Measurements from ENCODE around the gene PRRG1. TPM values are rescaled to one million over a fixed set of nuclear protein-coding genes. Genes with fewer than 3 reads are reported as not detected.

The PRRG1 gene
- polyA plus RNA-seq, 1 donor from 2014 or later, result 9.1 TPM

DNA sequence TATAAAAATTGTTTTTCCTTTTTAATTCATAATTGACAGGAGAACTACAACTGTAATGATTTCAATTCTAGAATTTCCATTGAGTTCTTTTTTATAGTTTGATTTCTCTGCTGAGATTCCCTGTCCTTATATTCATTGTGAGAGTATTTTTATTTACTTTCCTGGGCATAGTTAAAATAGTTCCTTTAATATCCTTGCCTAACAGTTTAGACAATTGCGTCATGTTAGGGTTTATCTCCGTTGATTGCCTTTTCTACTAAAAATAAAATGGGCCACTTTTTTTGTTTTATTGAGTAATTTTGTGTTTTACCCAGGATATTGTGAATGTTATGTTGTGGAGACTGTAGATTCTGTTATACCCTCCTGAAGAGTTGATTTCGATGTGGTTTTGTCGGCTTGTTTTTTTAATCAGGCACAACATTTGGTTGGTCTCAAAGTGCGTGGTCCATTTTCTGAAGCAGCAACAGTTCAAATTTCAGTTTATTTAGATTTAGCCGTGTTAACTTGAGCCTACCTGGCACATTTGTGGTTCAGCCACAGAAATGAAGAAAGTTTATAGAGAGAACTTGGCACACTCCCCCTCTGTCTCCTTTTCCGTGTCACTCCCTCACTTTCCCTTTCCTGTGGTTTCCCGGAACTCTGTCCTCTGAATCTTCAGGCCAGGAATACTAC is 16.0 kb upstream of the PRRG1 start:
- TF ChIP-seq EP300 (conservative IDR thresholded peaks at IDR 0.05; ENCODE audit: poor library complexity, severe bottlenecking), result no peak
- Histone ChIP-seq H3K79me2 (replicated peaks; ENCODE audit: insufficient read depth, low read length) (no peaks in the 10 kb centered on the region), H3K4me2 (ENCODE audit: low read length) (no peak overlapping the region), H3K4me3 (ENCODE audit: low read length) (no peak overlapping the region), H3K36me3 (ENCODE audit: insufficient read depth, low read length) (no peaks in the 10 kb centered on the region), H4K20me1 (ENCODE audit: insufficient read depth) (no peaks in the 10 kb centered on the region), H3F3A (ENCODE audit: insufficient read depth, low read length, poor library complexity, severe bottlenecking) (no peaks in the 10 kb centered on the region), H3K27ac (ENCODE audit: low read length) (no peak overlapping the region), H3K9me3 (ENCODE audit: low read length) (no peaks in the 10 kb centered on the region), H2AFZ (ENCODE audit: low read depth, low read length) (no peak overlapping the region), H3K27me3 (ENCODE audit: insufficient read depth, low read depth, low read length) (no peaks in the 10 kb centered on the region), H3K9ac (ENCODE audit: low read length) (no peak overlapping the region), H3K9me2 (ENCODE audit: insufficient read depth, low read length) (no peaks in the 10 kb centered on the region)

GRCh38 chrX:37347420-37347819 is 1.7 kb upstream of the PRRG1 start:
- H3K27me3 ChIP-seq (ENCODE audit: insufficient read depth, low read depth, low read length), result no peaks in the 10 kb centered on the region
- H3K4me2 ChIP-seq (ENCODE audit: low read length), result no peak overlapping the region
- no peak overlapping the region for H3K27ac ChIP-seq (ENCODE audit: low read length)
- no peaks in the 10 kb centered on the region for H4K20me1 ChIP-seq (ENCODE audit: insufficient read depth)
- no peak for TF ChIP-seq EZH2 (IDR thresholded peaks at IDR 0.05; ENCODE audit: borderline replicate concordance, insufficient read depth, low read length, poor library complexity, severe bottlenecking)
- TF ChIP-seq TAF1 (IDR thresholded peaks at IDR 0.05; ENCODE audit: low read depth), result no peak
- no peak for TF ChIP-seq REST (IDR thresholded peaks at IDR 0.05; ENCODE audit: borderline replicate concordance)
- no peak for TF ChIP-seq SMC3 (conservative IDR thresholded peaks at IDR 0.05; ENCODE audit: poor library complexity)
- TF ChIP-seq EP300 (conservative IDR thresholded peaks at IDR 0.05; ENCODE audit: poor library complexity, severe bottlenecking), result no peak
- no peak for TF ChIP-seq POLR2AphosphoS5 (IDR thresholded peaks at IDR 0.05)
- TF ChIP-seq, protein P1, sequence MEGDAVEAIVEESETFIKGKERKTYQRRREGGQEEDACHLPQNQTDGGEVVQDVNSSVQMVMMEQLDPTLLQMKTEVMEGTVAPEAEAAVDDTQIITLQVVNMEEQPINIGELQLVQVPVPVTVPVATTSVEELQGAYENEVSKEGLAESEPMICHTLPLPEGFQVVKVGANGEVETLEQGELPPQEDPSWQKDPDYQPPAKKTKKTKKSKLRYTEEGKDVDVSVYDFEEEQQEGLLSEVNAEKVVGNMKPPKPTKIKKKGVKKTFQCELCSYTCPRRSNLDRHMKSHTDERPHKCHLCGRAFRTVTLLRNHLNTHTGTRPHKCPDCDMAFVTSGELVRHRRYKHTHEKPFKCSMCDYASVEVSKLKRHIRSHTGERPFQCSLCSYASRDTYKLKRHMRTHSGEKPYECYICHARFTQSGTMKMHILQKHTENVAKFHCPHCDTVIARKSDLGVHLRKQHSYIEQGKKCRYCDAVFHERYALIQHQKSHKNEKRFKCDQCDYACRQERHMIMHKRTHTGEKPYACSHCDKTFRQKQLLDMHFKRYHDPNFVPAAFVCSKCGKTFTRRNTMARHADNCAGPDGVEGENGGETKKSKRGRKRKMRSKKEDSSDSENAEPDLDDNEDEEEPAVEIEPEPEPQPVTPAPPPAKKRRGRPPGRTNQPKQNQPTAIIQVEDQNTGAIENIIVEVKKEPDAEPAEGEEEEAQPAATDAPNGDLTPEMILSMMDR (IDR thresholded peaks at IDR 0.05; ENCODE audit: poor library complexity, severe bottlenecking), result no peak
- TF ChIP-seq MXI1 (conservative IDR thresholded peaks at IDR 0.05; ENCODE audit: poor library complexity, severe bottlenecking), result no peak
- no peak for TF ChIP-seq RAD21 (conservative IDR thresholded peaks at IDR 0.05)
- no peaks in the 10 kb centered on the region for H3F3A ChIP-seq (ENCODE audit: insufficient read depth, low read length, poor library complexity, severe bottlenecking)
- no peaks in the 10 kb centered on the region for H3K9me3 ChIP-seq (ENCODE audit: low read length)
- no peaks in the 10 kb centered on the region for H3K79me2 ChIP-seq (replicated peaks; ENCODE audit: insufficient read depth, low read length)
- no peaks in the 10 kb centered on the region for H3K36me3 ChIP-seq (ENCODE audit: insufficient read depth, low read length)
- H3K9me2 ChIP-seq (ENCODE audit: insufficient read depth, low read length), result no peaks in the 10 kb centered on the region
- no peak overlapping the region for H2AFZ ChIP-seq (ENCODE audit: low read depth, low read length)
- H3K4me3 ChIP-seq (ENCODE audit: low read length), result no peak overlapping the region
- H3K9ac ChIP-seq (ENCODE audit: low read length), result no peak overlapping the region

Data from neural cell (in vitro differentiated cells).